Muscle of leg (tissue), 11 donors: ENCODE measurements around the gene TMIE. TPM values are rescaled to one million over a fixed set of nuclear protein-coding genes. Genes with fewer than 3 reads are reported as not detected.
"Not testable (repeated sequence)": the region's sequence is repeated elsewhere in the genome, so short reads cannot be mapped to it uniquely, and the experiment has no call there.

Experiments
- DNase-seq: peaks from one replicate; pipeline ENCODE4 v3.0.0; 2013
- H3K27ac ChIP-seq: one replicate; pipeline ENCODE4 v1.5.1; 2013; ENCODE audit warnings: mild to moderate bottlenecking, low read length, control low read depth
- H3K27me3 ChIP-seq: one replicate; pipeline ENCODE4 v1.6.1; 2013; ENCODE audit warnings: low read length; ENCODE audit not compliant: control insufficient read depth, insufficient read depth
- H3K36me3 ChIP-seq: one replicate; pipeline ENCODE4 v1.6.1; 2013; ENCODE audit warnings: low read length; ENCODE audit not compliant: control insufficient read depth, insufficient read depth
- H3K4me1 ChIP-seq: one replicate; pipeline ENCODE4 v1.6.1; 2013; ENCODE audit warnings: low read length; ENCODE audit not compliant: control insufficient read depth, insufficient read depth
- H3K4me3 ChIP-seq: one replicate; pipeline ENCODE4 v1.5.1; 2013; ENCODE audit warnings: low read length, control low read depth
- H3K9me3 ChIP-seq: replicated peaks from 2 replicates; pipeline ENCODE4 v1.6.1; 2013; ENCODE audit warnings: low read depth, low read length; ENCODE audit not compliant: control insufficient read depth
- WGBS: methylation state at CpG from one replicate; pipeline ENCODE4 v1.1.5; 2013; ENCODE audit warnings: missing lambda C conversion rate; ENCODE audit not compliant: insufficient coverage; 5-methylcytosine and 5-hydroxymethylcytosine counted together
- polyA plus RNA-seq, 8 donors: library from polyadenylated mRNA; unstranded; fragments of 120-200 nt; gene quantifications; one replicate each; pipeline versions ENCODE4 v1.2.1 to v1.2.3, GENCODE V29; 2013; ENCODE audit warnings: inconsistent platforms in 1 of 8, low replicate concordance in 1 of 8; ENCODE audit not compliant: insufficient read length in 8 of 8, insufficient read depth in 1 of 8
- total RNA-seq: library from RNA; stranded (reverse); fragments of 120-200 nt; gene quantifications from one replicate; pipeline ENCODE4 v1.2.4, GENCODE V29; 2013

Gene TMIE
- total and polyA plus RNA-seq, 9 donors = 0.32 to 1.0 (median 0.74) TPM

- Histone ChIP-seq H3K27ac (no peak overlapping the region), H3K36me3 (no peaks in the 10 kb centered on the region), H3K4me3 (no peak overlapping the region), H3K9me3 (no peaks in the 10 kb centered on the region), H3K4me1 (peaks cover under 1% of the 10 kb centered on the region), H3K27me3 (no peaks in the 10 kb centered on the region)
- WGBS = 18% methylated on average over 11 of the region's 12 CpGs
- DNase-seq = peak; percentile 10
These were observed 41.9 kb downstream of the TMIE start for GRCh38 chr3:46742992-46743585.

- Histone ChIP-seq H3K4me3 (no peak overlapping the region), H3K27me3 (no peaks in the 10 kb centered on the region), H3K9me3 (no peaks in the 10 kb centered on the region), H3K27ac (no peak overlapping the region), H3K36me3 (no peaks in the 10 kb centered on the region), H3K4me1 (peaks cover 5% of the 10 kb centered on the region)
- DNase-seq = no peak
These were observed 45.5 kb downstream of the TMIE start for GRCh38 chr3:46746711-46747110.

DNA sequence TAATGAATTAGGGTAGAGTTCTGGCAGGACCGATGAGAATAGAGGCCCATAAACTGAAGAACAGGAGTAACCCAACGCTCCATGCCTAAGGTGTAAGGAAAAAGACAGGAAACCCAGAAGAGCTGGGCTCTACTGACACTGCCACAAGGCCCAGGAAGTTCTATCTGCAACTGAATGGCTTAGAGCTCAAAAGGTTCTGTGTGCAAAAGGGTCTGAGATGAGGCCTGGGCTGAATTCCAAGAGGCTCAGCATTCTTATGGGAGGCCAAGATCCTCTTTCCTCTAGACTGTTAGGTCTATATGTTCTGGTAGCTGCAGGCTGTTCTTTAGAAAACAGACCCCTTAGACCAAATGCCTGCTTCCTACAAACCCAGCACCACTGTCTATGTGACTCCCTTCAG lies 47.0 kb downstream of the TMIE start:
- DNase-seq = peak; percentile 48

DNA sequence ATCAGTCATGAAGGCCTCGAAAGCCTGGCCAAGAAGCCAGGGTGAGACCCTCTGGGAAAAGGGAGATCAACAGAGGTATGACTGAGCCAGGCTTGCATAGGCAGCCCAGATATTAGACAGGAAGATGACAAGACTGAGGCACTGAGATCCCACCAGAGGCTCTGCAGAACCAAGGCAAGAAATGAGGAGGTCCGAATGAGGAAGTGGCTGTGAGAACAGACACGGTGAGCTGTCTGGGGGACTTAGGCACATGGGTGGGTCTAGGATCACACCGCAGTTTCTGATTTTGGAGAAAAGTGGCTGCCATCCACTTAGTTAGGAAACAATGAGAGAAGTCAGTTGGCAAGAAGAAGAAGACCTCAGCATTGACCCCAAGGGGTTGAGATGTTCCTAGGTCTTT lies 47.9 kb downstream of the TMIE start:
- 87% methylated on average over 4 of the region's 4 CpGs for WGBS
- Histone ChIP-seq H3K27me3 (no peaks in the 10 kb centered on the region), H3K4me3 (no peak overlapping the region), H3K36me3 (no peaks in the 10 kb centered on the region), H3K9me3 (no peaks in the 10 kb centered on the region), H3K4me1 (peaks cover 5% of the 10 kb centered on the region), H3K27ac (no peak overlapping the region)
- DNase-seq = no peak

More for the DNA sequence above, 47.0 kb downstream of the TMIE start:
- H3K27ac ChIP-seq = no peak overlapping the region
- 78% methylated on average over 2 of the region's 2 CpGs for WGBS
- no peaks in the 10 kb centered on the region for H3K9me3 ChIP-seq
- H3K4me1 ChIP-seq = peaks cover 5% of the 10 kb centered on the region
- no peaks in the 10 kb centered on the region for H3K27me3 ChIP-seq
- no peak overlapping the region for H3K4me3 ChIP-seq
- H3K36me3 ChIP-seq = no peaks in the 10 kb centered on the region

DNA sequence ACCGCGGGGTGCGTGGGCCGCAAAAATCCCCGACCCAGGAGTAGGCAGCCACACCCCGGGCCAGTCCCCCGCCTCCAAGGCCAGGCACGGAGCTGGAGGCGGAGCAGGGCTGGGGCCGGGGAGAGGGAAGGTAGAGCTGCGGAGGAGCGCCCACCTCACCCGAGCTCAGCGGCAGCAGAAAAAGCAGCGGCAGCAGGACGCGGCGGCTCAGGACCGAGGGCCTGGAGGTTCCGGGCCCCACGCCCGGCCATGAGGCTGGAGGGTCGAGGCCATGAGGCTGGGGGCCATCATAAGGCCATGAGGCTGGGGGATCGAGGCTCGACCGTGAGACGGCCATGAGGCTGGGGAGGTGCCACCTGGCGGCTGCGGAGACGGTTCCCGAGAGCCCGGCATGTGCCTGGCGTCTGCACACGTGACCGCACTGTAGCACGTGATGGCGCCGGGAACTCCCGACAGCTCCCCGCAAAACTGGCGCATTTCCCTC lies 49.4 kb downstream of the TMIE start:
- H3K36me3 ChIP-seq = no peaks in the 10 kb centered on the region
- no peak overlapping the region for H3K4me3 ChIP-seq
- no peak for DNase-seq
- 90% methylated on average over 37 of the region's 41 CpGs for WGBS
- H3K4me1 ChIP-seq = peaks cover 5% of the 10 kb centered on the region
- H3K27ac ChIP-seq = no peak overlapping the region
- H3K9me3 ChIP-seq = no peaks in the 10 kb centered on the region
- H3K27me3 ChIP-seq = no peaks in the 10 kb centered on the region

DNA sequence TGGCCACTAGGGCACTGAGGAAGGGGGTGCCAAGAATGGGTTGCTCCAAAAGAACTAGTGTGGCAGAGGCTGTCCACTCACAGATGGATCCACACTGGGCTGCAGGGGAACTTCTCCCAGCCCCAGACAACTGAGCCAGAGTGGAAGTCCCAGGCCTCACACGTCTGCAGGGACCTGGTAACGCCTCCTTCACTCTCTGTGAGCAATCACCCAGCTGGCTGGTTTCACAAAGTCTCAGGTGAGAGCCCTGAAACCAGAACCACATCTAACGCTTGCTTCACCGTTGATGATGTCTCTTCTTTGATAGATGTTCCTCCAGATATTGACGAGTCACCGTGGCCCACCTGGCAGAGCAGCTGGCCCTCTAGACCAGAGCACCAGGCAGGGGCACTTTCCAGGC lies 51.9 kb downstream of the TMIE start:
- H3K27ac ChIP-seq, DNase-seq, H3K4me3 ChIP-seq, H3K36me3 ChIP-seq, H3K9me3 ChIP-seq, H3K4me1 ChIP-seq, H3K27me3 ChIP-seq: not testable (repeated sequence)
- WGBS = 68% methylated on average over 6 of the region's 6 CpGs

DNA sequence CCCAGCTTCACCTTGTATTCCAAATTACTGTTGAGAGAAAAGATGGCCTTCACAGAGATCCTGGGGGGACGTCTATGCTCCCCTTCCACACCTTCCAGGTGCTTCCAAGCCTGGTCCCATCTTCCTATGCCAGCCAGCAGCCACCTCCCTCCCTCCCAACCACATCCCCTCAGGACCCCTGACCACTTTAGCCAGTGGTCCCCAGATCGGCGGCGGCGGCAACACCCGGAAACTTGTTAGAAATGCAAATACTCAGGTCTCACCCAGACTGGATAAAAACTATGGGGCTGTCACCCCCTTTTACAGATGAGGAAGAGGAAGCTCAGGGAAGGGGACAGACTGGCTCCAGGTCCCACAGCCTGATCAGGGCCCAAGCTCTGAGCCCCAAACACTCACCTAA lies 54.5 kb downstream of the TMIE start:
- Histone ChIP-seq H3K9me3 (no peaks in the 10 kb centered on the region), H3K27me3 (no peaks in the 10 kb centered on the region), H3K4me3 (no peak overlapping the region), H3K27ac (no peak overlapping the region), H3K4me1 (no peaks in the 10 kb centered on the region), H3K36me3 (no peaks in the 10 kb centered on the region)
- 63% methylated on average over 1 of the region's 6 CpGs for WGBS
- DNase-seq = no peak

- no peak for DNase-seq
- H3K27ac ChIP-seq = no peak overlapping the region
- H3K27me3 ChIP-seq = no peaks in the 10 kb centered on the region
- H3K4me3 ChIP-seq = no peak overlapping the region
- WGBS = 95% methylated on average over 25 of the region's 31 CpGs
- H3K9me3 ChIP-seq = no peaks in the 10 kb centered on the region
- H3K4me1 ChIP-seq = no peaks in the 10 kb centered on the region
- H3K36me3 ChIP-seq = no peaks in the 10 kb centered on the region
These were observed 55.5 kb downstream of the TMIE start for GRCh38 chr3:46756642-46757041.

DNA sequence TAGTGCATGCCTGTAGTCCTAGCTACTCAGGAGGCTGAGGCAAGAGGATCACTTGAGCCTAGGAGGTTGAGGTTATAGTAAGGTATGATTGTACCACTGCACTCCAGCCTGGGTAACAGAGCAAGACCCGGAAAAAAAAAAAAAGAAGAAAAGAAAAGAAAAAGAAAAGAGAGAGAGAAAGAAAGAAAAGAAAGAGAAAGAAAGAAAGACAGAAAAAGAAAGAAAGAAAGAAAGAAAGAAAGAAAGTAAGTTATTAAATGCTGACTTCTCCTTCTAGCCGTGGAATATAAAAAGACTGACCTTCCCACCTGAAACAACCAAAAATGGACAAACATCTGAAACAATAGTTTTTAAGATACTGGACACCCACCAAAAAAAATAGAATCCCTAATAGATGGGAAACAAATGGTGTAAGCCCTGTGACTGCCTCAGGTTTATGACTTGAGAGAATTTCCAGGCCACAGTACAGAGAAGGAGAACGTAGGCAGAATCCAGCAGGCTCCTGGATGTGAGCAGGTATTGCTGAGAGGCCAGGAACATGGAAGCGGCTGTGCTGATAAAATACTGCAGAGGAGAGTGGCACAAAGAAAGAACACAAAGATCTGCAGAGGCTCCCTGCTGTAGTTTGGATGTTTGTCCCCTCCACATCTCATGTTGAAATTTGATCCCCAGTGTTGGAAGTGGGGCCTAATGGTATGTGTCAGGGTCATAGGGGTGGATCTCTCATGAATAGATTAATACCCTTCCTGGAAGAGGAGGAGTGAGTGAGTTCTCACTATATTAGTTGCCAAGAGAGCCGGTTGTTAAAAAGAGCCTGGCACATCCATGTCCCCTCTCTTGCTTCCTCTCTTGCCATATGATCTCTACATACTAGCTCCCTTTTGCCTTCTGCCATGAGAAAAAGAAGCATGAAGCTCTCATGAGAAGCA lies 58.3 kb downstream of the TMIE start:
- H3K27ac ChIP-seq = no peak overlapping the region
- no peak overlapping the region for H3K4me3 ChIP-seq
- H3K9me3 ChIP-seq = no peaks in the 10 kb centered on the region
- DNase-seq = no peak
- WGBS = 32% methylated on average over 3 of the region's 5 CpGs
- H3K4me1 ChIP-seq = no peaks in the 10 kb centered on the region
- H3K36me3 ChIP-seq = no peaks in the 10 kb centered on the region
- H3K27me3 ChIP-seq = no peaks in the 10 kb centered on the region
